HepG2 (cell line): ENCODE data around the gene OLAH. TPM values are rescaled to one million over a fixed set of nuclear protein-coding genes. Genes with fewer than 3 reads are reported as not detected.
A peak's percentile ranks its signal among the peaks of the same experiment; 100 is the strongest.

Experiments
- ATAC-seq: fragments of 200-7000 bp; cut with Tn5 transposase; 3 replicates; pipeline ENCODE4 v1.9.1; 2020; ENCODE audit warnings: mild to moderate bottlenecking, moderate library complexity
- BruUV-seq: library from RNA; stranded (reverse); fragments of 400-500 nt; replicated peaks from 2 replicates; lab custom pipeline; 2021; lab: Mats Ljungman, UMichigan
- CTCF ChIA-PET: fragments of 300-600 bp; formaldehyde crosslinking; extraction: SDS; loops from one replicate; lab custom pipeline; 2021; ENCODE audit warnings: low total read pairs, inconsistent platforms, low intra/inter-chr PET ratio; lab: Yijun Ruan, JAX
- POLR2A ChIA-PET: fragments of 350-600 bp; sonication (Branson Sonifier 250); formaldehyde crosslinking; loops from one replicate; lab custom pipeline; 2020; ENCODE audit warnings: antibody characterized with exemption, inconsistent platforms; lab: Yijun Ruan, JAX
- DNase-seq: peaks from one replicate; pipeline ENCODE4 v3.0.0-alpha.2; 2015; ENCODE audit warnings: low spot score
- FAIRE-seq: peaks from 3 replicates; lab custom pipeline; 2011; peaks lifted over from hg19 to GRCh38; lab: Jason Lieb, UNC
- H2AFZ ChIP-seq: one replicate; pipeline ENCODE4 v1.6.1; 2011; ENCODE audit warnings: low read length, inconsistent platforms
- H3K27ac ChIP-seq: fragments of 300-600 bp; 3 replicates; pipeline ENCODE4 v1.8.0; 2011; ENCODE audit warnings: mixed run types, mild to moderate bottlenecking, mixed read lengths, low read length, inconsistent platforms; ENCODE audit not compliant: insufficient read depth; ENCODE audit errors: extremely low read length
- H3K27me3 ChIP-seq, 2 experiments: fragments of 200-600 bp in 1 of 2; 2 replicates in 1 of 2; 3 replicates in 1 of 2; pipeline versions ENCODE4 v1.6.0 to v1.8.0; 2011; ENCODE audit warnings: low read length in 2 of 2, mild to moderate bottlenecking in 2 of 2, moderate library complexity in 2 of 2, inconsistent platforms in 1 of 2; ENCODE audit not compliant: insufficient read depth in 2 of 2, control insufficient read depth in 1 of 2
- H3K36me3 ChIP-seq, 2 experiments: fragments of 200-600 bp in 1 of 2; replicated peaks in 1 of 2; 2 replicates in 1 of 2; 3 replicates in 1 of 2; pipeline versions ENCODE4 v1.5.1 to v1.8.0; 2011; ENCODE audit warnings: low read length in 2 of 2, inconsistent platforms in 1 of 2; ENCODE audit not compliant: insufficient read depth in 2 of 2, control insufficient read depth in 1 of 2
- H3K4me1 ChIP-seq: 2 replicates; pipeline ENCODE4 v1.5.1; 2012; ENCODE audit warnings: low read length, inconsistent platforms; ENCODE audit not compliant: insufficient read depth
- H3K4me2 ChIP-seq: 2 replicates; pipeline ENCODE4 v1.6.0; 2011; ENCODE audit warnings: low read depth, low read length, inconsistent platforms
- H3K4me3 ChIP-seq, 3 experiments: fragments of 200-600 bp in 1 of 3; sonication (generic), shearing (Covaris generic) in 1 of 3; replicated peaks in 1 of 3; 2 replicates each; pipeline ENCODE4 v1.5.1; 2011 to 2016; ENCODE audit warnings: low read length in 3 of 3, inconsistent platforms in 2 of 3, low read depth in 2 of 3, mild to moderate bottlenecking in 2 of 3, control low read depth in 1 of 3, mixed read lengths in 1 of 3; ENCODE audit not compliant: insufficient read depth in 1 of 3
- H3K79me2 ChIP-seq: one replicate; pipeline ENCODE4 v1.6.1; 2011; ENCODE audit warnings: low read length, inconsistent platforms; ENCODE audit not compliant: insufficient read depth
- H3K9ac ChIP-seq: 2 replicates; pipeline ENCODE4 v1.6.0; 2011; ENCODE audit warnings: mild to moderate bottlenecking, low read depth, low read length, inconsistent platforms; ENCODE audit not compliant: insufficient read depth
- H3K9me3 ChIP-seq: 2 replicates; pipeline ENCODE4 v1.5.1; 2012; ENCODE audit warnings: mild to moderate bottlenecking, low read length
- H4K20me1 ChIP-seq: 2 replicates; pipeline ENCODE4 v1.6.0; 2011; ENCODE audit warnings: inconsistent platforms, mild to moderate bottlenecking, low read length, moderate library complexity; ENCODE audit not compliant: insufficient read depth
- ATM ChIP-seq: fragments of 450-650 bp; IDR thresholded peaks from 2 replicates; pipeline ENCODE4 v1.7.1; 2017; ENCODE audit warnings: mild to moderate bottlenecking, borderline replicate concordance
- HNRNPK ChIP-seq: fragments of 200-400 bp; formaldehyde crosslinking; IDR thresholded peaks from 2 replicates; pipeline ENCODE4 v1.6.1; 2018; ENCODE audit warnings: low read length, low read depth, moderate library complexity, mild to moderate bottlenecking; ENCODE audit not compliant: poor library complexity, severe bottlenecking
- MTF2 ChIP-seq: sonication (generic); formaldehyde crosslinking; IDR thresholded peaks from 2 replicates; pipeline ENCODE4 v1.5.0; 2020; ENCODE audit warnings: missing genetic modification reagents, borderline replicate concordance
- NCOA5 ChIP-seq: sonication (generic); formaldehyde crosslinking; IDR thresholded peaks from 2 replicates; pipeline ENCODE4 v1.4.0; 2020; ENCODE audit warnings: missing genetic modification reagents
- PCBP1 ChIP-seq: fragments of 200-400 bp; formaldehyde crosslinking; IDR thresholded peaks from 2 replicates; pipeline ENCODE4 v1.6.1; 2017; ENCODE audit warnings: mild to moderate bottlenecking, low read depth, low read length, borderline replicate concordance
- THYN1 ChIP-seq: sonication (generic); formaldehyde crosslinking; IDR thresholded peaks from 2 replicates; pipeline ENCODE4 v1.8.1; 2023; ENCODE audit warnings: low read depth, mild to moderate bottlenecking, moderate library complexity, missing genetic modification reagents, borderline replicate concordance
- TP53 ChIP-seq: sonication (generic); formaldehyde crosslinking; conservative IDR thresholded peaks from 2 replicates; pipeline ENCODE4 v1.4.0; 2020; ENCODE audit warnings: missing genetic modification reagents
- ZNF558 ChIP-seq: sonication (generic); formaldehyde crosslinking; IDR thresholded peaks from 2 replicates; pipeline ENCODE4 v1.9.0; 2022; ENCODE audit warnings: mild to moderate bottlenecking, missing genetic modification reagents, borderline replicate concordance
- ZNF564 ChIP-seq: sonication (generic); formaldehyde crosslinking; IDR thresholded peaks from 2 replicates; pipeline ENCODE4 v1.8.1; 2023; ENCODE audit warnings: mild to moderate bottlenecking, missing genetic modification reagents
- WGBS: methylation state at CpG from one replicate; pipeline ENCODE4 v1.1.6; 2017; ENCODE audit warnings: low lambda C conversion rate; 5-methylcytosine and 5-hydroxymethylcytosine counted together
- in situ Hi-C: cut with HindIII; loops from 2 replicates; pipeline ENCODE4 v1.10.0; 2017; ENCODE audit warnings: low pct_unique_long_range_greater_than_20kb; ENCODE audit not compliant: extremely low pct_ligation_motif_present
- intact Hi-C: fragments of 100-400 bp; cut with micrococcal nuclease; formaldehyde crosslinking; loops from one replicate; pipeline ENCODE4 v1.10.0; 2022; ENCODE audit not compliant: unreplicated experiment
- polyA plus RNA-seq, 8 experiments: library from polyadenylated mRNA; depleted of rRNA in 3 of 8; stranded (reverse) in 7 of 8; unstranded in 1 of 8; fragments of >200 nt; fragmentation: Illumina TruSeq in 4 of 8; extraction: Trizol in 4 of 8; gene quantifications; 2 replicates each; pipeline versions ENCODE4 v1.2.1 to v1.2.3, GENCODE V29; 2011 to 2016; ENCODE audit warnings: low read depth in 4 of 8, missing spikeins in 1 of 8, mixed read lengths in 1 of 8; ENCODE audit not compliant: insufficient read depth in 1 of 8
- total RNA-seq, 5 experiments: library from RNA; depleted of rRNA; stranded (reverse); fragments of >200 nt; fragmentation: Illumina TruSeq; extraction: Trizol; gene quantifications; 2 replicates each; pipeline ENCODE4 v1.2.3, GENCODE V29; 2016; ENCODE audit warnings: low read depth in 1 of 5
- TF ChIP-seq, protein P1 (sequence below): IDR thresholded peaks from 2 replicates; pipeline ENCODE4 v1.6.1; 2016
- TF ChIP-seq, protein P2 (sequence below): sonication (generic); formaldehyde crosslinking; IDR thresholded peaks from 2 replicates; pipeline ENCODE4 v1.8.1; 2023; ENCODE audit warnings: mild to moderate bottlenecking, moderate library complexity, missing genetic modification reagents

OLAH gene
- total and polyA plus RNA-seq, 2 of the 13 experiments (the other 11 are each of a cell fraction or from before 2014, with no cell fraction given): 0.13 TPM; not detected in 1

DNA sequence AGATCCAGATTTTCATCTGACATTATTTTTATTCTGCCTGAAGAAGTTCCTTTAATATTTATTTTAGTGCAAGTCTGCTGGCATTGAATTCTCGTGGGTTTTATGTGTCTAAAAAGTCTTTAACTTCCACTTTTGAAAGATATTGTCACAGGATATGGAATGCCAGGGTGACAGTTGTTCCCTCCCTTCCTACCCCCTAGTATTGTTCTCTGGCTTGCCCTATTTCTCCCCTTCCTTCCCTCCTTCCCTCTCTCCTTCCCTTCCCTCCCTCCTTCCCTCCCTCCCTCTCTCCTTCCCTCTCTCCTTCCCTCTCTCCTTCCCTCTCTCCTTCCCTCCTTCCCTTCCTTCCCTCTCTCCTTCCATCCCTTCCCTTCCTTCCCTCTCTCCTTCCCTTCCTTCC, 14.9 kb downstream of the OLAH start:
- H3K4me3 ChIP-seq: no peak overlapping the region
- no peak overlapping the region for H2AFZ ChIP-seq
- TF ChIP-seq, protein P1, sequence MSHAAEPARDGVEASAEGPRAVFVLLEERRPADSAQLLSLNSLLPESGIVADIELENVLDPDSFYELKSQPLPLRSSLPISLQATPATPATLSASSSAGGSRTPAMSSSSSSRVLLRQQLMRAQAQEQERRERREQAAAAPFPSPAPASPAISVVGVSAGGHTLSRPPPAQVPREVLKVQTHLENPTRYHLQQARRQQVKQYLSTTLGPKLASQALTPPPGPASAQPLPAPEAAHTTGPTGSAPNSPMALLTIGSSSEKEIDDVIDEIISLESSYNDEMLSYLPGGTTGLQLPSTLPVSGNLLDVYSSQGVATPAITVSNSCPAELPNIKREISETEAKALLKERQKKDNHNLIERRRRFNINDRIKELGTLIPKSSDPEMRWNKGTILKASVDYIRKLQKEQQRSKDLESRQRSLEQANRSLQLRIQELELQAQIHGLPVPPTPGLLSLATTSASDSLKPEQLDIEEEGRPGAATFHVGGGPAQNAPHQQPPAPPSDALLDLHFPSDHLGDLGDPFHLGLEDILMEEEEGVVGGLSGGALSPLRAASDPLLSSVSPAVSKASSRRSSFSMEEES (CRISPR knock-in tag): no peak
- TF ChIP-seq HNRNPK (peak; percentile 87), ZNF564 (no peak), MTF2 (CRISPR knock-in tag) (no peak), ATM (no peak), PCBP1 (0 out of 2 replicates have a peak, but pooled peaks have one; percentile 70)
- TF ChIP-seq, all 625 proteins: peak for 2
- DNase-seq: no peak
- Histone ChIP-seq H3K9ac (no peak overlapping the region), H3K27me3 (peaks cover 0 to 3% of the 10 kb centered on the region in 2 experiments; a peak in 2 of 5 replicates), H3K9me3 (0 out of 2 replicates have a peak, but pooled peaks cover 6% of the 10 kb centered on the region), H3K4me1 (no peaks in the 10 kb centered on the region), H4K20me1 (no peaks in the 10 kb centered on the region), H3K4me2 (no peak overlapping the region), H3K36me3 (no peaks in the 10 kb centered on the region), H3K27ac (no peak overlapping the region), H3K79me2 (no peaks in the 10 kb centered on the region)
- FAIRE-seq: no peak
- WGBS: 0% methylated on average over 1 of the region's 1 CpG
- no peak for ATAC-seq
- CTCF ChIA-PET: no interaction called here
- POLR2A ChIA-PET: no interaction called here
- in situ Hi-C loops: no loop called here
- intact Hi-C loops: no loop called here
- no TSS peak for BruUV-seq

DNA sequence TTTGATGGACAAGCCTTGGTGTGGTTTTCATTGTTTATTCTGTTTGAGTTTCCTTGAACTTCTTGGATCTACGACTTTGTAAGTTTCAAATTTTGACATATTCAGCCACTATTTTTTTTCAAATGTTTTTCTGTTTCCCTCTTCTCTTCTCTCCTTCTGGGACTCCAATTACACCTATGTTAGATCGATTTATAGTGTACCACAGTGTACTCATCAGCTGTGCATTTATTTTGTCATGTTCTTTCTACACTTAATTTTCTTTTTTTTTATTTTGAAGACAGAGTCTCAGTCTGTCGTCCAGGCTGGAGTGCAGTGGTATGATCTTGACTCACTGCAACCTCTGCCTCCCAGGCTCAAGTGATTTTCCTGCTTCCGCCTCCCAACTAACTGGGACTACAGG, 16.2 kb downstream of the OLAH start:
- no TSS peak for BruUV-seq
- no peak for DNase-seq
- 24% methylated on average over 4 of the region's 4 CpGs for WGBS

More for the DNA sequence above, 16.2 kb downstream of the OLAH start:
- ATAC-seq (no peak), FAIRE-seq (no peak)
- ChIA-PET CTCF (no interaction called here), POLR2A (no interaction called here)
- H3K4me2 ChIP-seq: no peak overlapping the region
- no peaks in the 10 kb centered on the region for H3K36me3 ChIP-seq
- no peaks in the 10 kb centered on the region; a peak in 2 of 5 replicates for H3K27me3 ChIP-seq
- H3K9ac ChIP-seq: no peak overlapping the region
- no peak overlapping the region for H3K4me3 ChIP-seq
- H3K79me2 ChIP-seq: no peaks in the 10 kb centered on the region
- 0 out of 2 replicates have a peak, but pooled peaks cover 6% of the 10 kb centered on the region for H3K9me3 ChIP-seq
- no peaks in the 10 kb centered on the region for H4K20me1 ChIP-seq
- H3K4me1 ChIP-seq: no peaks in the 10 kb centered on the region
- no peak overlapping the region for H2AFZ ChIP-seq
- TF ChIP-seq NCOA5 (CRISPR knock-in tag) (no peak), THYN1 (CRISPR knock-in tag) (no peak), ZNF558 (no peak), TP53 (CRISPR knock-in tag) (no peak)
- TF ChIP-seq, protein P2, sequence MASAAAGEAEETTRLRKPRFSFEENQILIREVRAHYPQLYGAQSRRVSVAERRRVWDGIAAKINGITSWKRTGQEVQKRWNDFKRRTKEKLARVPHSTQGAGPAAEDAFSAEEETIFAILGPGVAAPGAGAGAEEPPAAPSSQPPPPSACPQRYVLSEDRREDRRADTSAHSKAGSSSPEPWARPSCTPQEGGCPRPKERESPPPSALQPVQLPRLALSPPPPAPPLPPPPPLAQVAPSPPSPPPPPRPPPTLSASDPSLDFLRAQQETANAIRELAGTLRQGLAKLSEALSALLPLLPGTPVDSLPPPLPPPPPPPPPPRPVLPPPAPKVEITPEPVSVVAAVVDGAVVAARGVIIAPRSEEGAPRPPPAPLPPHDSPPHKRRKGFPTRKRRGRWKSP (CRISPR knock-in tag): no peak
- intact Hi-C loops (no loop called here), in situ Hi-C loops (no loop called here)
- H3K27ac ChIP-seq: no peak overlapping the region
